ENCODE results near the gene ZNG1C.
"Not testable (repeated sequence)": the region's sequence is repeated elsewhere in the genome, so short reads cannot be mapped to it uniquely, and the experiment has no call there.

DNA sequence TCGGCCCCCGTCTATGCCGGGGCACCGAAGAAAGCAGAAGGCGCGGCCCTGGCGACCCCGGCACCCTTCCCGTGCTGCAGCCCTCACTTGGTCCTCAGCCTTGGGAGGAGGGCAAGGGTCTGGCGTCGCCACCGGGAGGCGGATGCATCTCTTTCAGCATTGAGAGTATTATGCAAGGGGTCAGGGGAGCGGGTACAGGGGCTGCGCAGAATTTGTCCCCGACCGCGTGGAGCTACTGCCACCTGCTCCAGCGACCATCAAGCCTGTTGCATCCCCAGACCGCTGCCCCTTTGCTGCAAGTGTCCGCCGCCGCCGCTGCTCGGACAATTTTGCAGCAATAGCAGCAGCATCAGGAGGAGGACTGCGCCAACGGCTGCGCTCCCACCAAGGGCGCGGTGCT lies 62.0 kb downstream of the ZNG1C start:
- TF ChIP-seq, protein P1, sequence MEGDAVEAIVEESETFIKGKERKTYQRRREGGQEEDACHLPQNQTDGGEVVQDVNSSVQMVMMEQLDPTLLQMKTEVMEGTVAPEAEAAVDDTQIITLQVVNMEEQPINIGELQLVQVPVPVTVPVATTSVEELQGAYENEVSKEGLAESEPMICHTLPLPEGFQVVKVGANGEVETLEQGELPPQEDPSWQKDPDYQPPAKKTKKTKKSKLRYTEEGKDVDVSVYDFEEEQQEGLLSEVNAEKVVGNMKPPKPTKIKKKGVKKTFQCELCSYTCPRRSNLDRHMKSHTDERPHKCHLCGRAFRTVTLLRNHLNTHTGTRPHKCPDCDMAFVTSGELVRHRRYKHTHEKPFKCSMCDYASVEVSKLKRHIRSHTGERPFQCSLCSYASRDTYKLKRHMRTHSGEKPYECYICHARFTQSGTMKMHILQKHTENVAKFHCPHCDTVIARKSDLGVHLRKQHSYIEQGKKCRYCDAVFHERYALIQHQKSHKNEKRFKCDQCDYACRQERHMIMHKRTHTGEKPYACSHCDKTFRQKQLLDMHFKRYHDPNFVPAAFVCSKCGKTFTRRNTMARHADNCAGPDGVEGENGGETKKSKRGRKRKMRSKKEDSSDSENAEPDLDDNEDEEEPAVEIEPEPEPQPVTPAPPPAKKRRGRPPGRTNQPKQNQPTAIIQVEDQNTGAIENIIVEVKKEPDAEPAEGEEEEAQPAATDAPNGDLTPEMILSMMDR (IDR thresholded peaks at IDR 0.05) = not testable (repeated sequence)
- not testable (repeated sequence) for TF ChIP-seq POLR2A (IDR thresholded peaks at IDR 0.05)

Data from thyroid gland (tissue), 4 donors.